ENCODE data around the gene ERICH4. TPM values are rescaled to one million over a fixed set of nuclear protein-coding genes. Genes with fewer than 3 reads are reported as not detected.
"Not testable (repeated sequence)": the region's sequence is repeated elsewhere in the genome, so short reads cannot be mapped to it uniquely, and the experiment has no call there.

The ERICH4 gene
- total RNA-seq, 4 donors from 2014 or later: not detected

DNA sequence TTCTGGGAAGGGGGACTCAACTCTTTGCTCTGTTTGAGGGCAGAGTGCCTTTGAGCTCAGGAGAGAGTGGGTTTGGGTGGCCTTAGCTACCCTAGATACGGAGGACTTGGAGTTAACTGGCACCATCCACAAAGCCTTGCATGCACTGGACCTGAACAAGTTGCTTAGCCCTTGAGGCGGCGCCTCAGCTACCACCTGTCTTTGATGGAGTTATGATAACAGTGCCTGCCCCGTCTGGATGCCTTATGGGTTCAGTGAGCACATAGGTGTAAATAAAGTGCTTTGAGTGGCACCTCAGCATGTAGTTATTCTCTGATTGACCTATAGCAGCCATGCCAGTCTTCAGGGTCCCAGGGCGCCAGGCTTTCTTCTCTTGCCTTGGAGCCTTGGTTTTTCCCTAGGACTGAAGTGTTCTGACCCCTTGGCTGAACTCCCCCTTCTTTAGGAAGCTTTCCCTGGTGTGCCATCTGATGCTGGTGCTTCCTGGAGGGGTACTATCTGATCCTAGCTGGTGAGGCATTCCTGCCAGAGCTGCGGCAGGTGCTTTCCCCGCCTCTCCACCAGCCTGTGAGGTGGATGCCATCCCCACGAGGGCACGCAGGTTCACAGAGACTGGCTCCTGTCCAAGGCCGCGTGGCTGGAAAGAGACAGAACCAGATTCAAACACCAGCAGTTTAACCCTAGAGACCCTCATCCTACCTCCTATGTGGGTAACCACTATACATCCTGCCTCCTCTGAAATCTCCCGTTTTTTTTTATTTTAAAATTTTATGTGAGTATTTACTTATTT, 39.6 kb upstream of the ERICH4 start:
- peaks cover 5% of the 10 kb centered on the region for H3K36me3 ChIP-seq
- 54% methylated on average over 12 of the region's 12 CpGs for WGBS
- TF ChIP-seq POLR2AphosphoS5 (IDR thresholded peaks at IDR 0.05) (no peak), EP300 (IDR thresholded peaks at IDR 0.05) (no peak), POLR2A (IDR thresholded peaks at IDR 0.05) (no peak)
- TF ChIP-seq, protein P1, sequence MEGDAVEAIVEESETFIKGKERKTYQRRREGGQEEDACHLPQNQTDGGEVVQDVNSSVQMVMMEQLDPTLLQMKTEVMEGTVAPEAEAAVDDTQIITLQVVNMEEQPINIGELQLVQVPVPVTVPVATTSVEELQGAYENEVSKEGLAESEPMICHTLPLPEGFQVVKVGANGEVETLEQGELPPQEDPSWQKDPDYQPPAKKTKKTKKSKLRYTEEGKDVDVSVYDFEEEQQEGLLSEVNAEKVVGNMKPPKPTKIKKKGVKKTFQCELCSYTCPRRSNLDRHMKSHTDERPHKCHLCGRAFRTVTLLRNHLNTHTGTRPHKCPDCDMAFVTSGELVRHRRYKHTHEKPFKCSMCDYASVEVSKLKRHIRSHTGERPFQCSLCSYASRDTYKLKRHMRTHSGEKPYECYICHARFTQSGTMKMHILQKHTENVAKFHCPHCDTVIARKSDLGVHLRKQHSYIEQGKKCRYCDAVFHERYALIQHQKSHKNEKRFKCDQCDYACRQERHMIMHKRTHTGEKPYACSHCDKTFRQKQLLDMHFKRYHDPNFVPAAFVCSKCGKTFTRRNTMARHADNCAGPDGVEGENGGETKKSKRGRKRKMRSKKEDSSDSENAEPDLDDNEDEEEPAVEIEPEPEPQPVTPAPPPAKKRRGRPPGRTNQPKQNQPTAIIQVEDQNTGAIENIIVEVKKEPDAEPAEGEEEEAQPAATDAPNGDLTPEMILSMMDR (IDR thresholded peaks at IDR 0.05): no peak
- H3K27me3 ChIP-seq: no peaks in the 10 kb centered on the region
- no peak for DNase-seq (ENCODE audit: low spot score in 2 of 2)
- no peak overlapping the region for H3K4me3 ChIP-seq
- no peak overlapping the region for H3K27ac ChIP-seq
- no peaks in the 10 kb centered on the region for H3K9me3 ChIP-seq
- H3K4me1 ChIP-seq: peaks cover 34% of the 10 kb centered on the region

- WGBS: 80% methylated on average over 2 of the region's 6 CpGs
- H3K36me3 ChIP-seq: peaks cover 9% of the 10 kb centered on the region
- no peak overlapping the region for H3K4me3 ChIP-seq
- no peaks in the 10 kb centered on the region for H3K9me3 ChIP-seq
- TF ChIP-seq, protein P1 (IDR thresholded peaks at IDR 0.05): no peak
- TF ChIP-seq POLR2AphosphoS5 (IDR thresholded peaks at IDR 0.05): no peak
- no peak for TF ChIP-seq EP300 (IDR thresholded peaks at IDR 0.05)
- TF ChIP-seq POLR2A (IDR thresholded peaks at IDR 0.05): no peak
- H3K27me3 ChIP-seq: no peaks in the 10 kb centered on the region
- peaks cover 24% of the 10 kb centered on the region for H3K4me1 ChIP-seq
- DNase-seq (ENCODE audit: low spot score in 2 of 2): no peak
- no peak overlapping the region for H3K27ac ChIP-seq
Measured at GRCh38 chr19:41405776-41406175, 37.2 kb upstream of the ERICH4 start.

DNA sequence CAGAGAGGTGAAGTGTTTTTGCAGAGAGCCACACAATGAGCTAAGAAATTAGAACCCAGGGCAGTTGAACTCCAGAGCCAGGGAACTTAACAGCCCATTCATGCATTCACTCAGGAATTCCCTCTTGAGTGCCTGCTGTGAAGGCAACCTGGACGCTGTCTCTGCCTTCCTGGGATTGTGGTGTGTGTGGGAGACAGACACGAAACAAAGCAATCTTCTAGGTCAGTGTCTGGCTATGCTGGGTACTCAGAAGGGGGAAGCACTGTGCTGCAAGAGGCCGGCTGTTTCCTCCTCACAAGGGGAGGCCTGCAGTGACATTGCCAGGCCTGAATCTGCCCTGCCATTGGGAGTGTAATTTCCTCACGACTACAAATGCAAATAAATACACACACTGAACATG, 35.7 kb upstream of the ERICH4 start:
- Histone ChIP-seq H3K4me1 (peaks cover 35% of the 10 kb centered on the region), H3K27ac (no peak overlapping the region), H3K36me3 (peaks cover 23% of the 10 kb centered on the region), H3K27me3 (no peaks in the 10 kb centered on the region), H3K9me3 (no peaks in the 10 kb centered on the region), H3K4me3 (no peak overlapping the region)
- TF ChIP-seq EP300 (IDR thresholded peaks at IDR 0.05): no peak
- no peak for TF ChIP-seq POLR2AphosphoS5 (IDR thresholded peaks at IDR 0.05)
- no peak for TF ChIP-seq POLR2A (IDR thresholded peaks at IDR 0.05)
- TF ChIP-seq, protein P1 (IDR thresholded peaks at IDR 0.05): no peak
- WGBS: 82% methylated on average over 4 of the region's 4 CpGs
- no peak for DNase-seq (ENCODE audit: low spot score in 2 of 2)

DNA sequence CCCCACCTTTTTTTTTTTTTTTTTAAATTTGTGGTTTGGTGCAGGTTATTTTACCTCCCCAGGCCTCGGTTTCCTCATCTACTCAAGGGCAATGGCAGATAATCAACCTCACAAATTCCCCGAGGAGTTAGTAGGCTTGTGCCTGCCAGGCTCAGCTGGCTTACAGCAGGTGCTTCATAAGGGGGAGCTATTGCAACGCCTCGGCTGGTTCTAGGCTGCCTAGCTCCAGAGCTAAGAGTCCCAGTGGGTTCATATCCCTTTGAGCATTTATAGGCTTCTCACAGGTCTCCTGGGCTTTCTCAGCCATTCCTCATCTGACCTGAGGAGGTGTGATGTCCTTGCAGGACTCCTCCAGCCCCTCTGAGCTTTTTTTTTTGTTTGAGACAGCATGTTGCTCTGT, 34.7 kb upstream of the ERICH4 start:
- no peak for DNase-seq (ENCODE audit: low spot score in 2 of 2)
- no peak overlapping the region for H3K4me3 ChIP-seq
- H3K36me3 ChIP-seq: peaks cover 26% of the 10 kb centered on the region
- no peaks in the 10 kb centered on the region for H3K27me3 ChIP-seq
- H3K9me3 ChIP-seq: no peaks in the 10 kb centered on the region
- WGBS: 81% methylated on average over 4 of the region's 4 CpGs
- no peak for TF ChIP-seq POLR2AphosphoS5 (IDR thresholded peaks at IDR 0.05)
- H3K27ac ChIP-seq: no peak overlapping the region
- peaks cover 30% of the 10 kb centered on the region for H3K4me1 ChIP-seq

DNA sequence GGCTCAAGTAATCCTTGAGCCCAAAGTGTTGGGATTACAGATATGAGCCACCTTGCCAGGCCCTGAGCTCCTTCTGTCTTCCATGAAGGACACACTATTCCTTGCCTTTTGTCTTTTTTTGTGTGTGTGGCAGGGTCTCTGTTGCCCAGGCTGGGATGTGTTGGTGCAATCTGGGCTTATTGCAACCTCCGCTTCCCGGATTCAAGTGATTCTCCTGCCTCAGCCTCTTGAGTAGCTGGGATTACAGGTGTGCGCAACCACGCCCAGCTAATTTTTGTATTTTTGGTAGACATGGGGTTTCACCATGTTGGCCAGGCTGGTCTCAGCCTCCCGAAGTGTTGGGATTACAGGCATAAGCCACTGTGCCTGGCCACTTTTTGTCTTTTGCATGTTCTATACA, 34.1 kb upstream of the ERICH4 start:
- H3K9me3 ChIP-seq; H3K27ac ChIP-seq; H3K27me3 ChIP-seq; DNase-seq (ENCODE audit: low spot score in 2 of 2); H3K4me3 ChIP-seq: not testable (repeated sequence)
- peaks cover 32% of the 10 kb centered on the region for H3K36me3 ChIP-seq
- WGBS: 96% methylated on average over 5 of the region's 5 CpGs
- peaks cover 28% of the 10 kb centered on the region for H3K4me1 ChIP-seq

DNA sequence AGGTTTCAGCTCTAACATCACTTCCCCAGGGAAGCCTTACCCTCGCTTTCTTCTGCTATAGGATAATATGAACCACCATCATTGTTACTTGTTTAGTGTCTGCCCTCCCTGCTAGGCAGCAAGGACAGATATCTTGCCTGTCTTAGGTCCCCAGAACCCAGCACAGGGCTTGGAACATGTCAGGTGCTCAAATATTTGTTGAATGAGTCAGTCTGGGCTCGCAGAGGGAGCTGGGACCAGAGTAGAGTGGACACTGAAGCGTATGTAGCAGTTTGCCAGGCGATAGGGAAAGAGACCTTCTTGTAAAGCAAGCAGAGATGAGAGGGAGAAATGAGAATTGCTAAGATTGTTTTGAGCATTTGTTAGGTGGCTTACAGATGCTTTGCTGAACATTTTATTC, 33.7 kb upstream of the ERICH4 start:
- WGBS: 78% methylated on average over 4 of the region's 4 CpGs
- Histone ChIP-seq H3K27me3 (no peaks in the 10 kb centered on the region), H3K27ac (no peak overlapping the region), H3K4me1 (peaks cover 28% of the 10 kb centered on the region), H3K36me3 (peaks cover 36% of the 10 kb centered on the region), H3K9me3 (no peaks in the 10 kb centered on the region), H3K4me3 (no peak overlapping the region)
- DNase-seq (ENCODE audit: low spot score in 2 of 2): no peak
- no peak for TF ChIP-seq EP300 (IDR thresholded peaks at IDR 0.05)
- TF ChIP-seq POLR2A (IDR thresholded peaks at IDR 0.05): no peak
- TF ChIP-seq, protein P1 (IDR thresholded peaks at IDR 0.05): no peak
- no peak for TF ChIP-seq POLR2AphosphoS5 (IDR thresholded peaks at IDR 0.05)

Data from suprapubic skin (tissue), 4 donors.